ENCODE results near the gene AUTS2.

Gene AUTS2

DNA sequence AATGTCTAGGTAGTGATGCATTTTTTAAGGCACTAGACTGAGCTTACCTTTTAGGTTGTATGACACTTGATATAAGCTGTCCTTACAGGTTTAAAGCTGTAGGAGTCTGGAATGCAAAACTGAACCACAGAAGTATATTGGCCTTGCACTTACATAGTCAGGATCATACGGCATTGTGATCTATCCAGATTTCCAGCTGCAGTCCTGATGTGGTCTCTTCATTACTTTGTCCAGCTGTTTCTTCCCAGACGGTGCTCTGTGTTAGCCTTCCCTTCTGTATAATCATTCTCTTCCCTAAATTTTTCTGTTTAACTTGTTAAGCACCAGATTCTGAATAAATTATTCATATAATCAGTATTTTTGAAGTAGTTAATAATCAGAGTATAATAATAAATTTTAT is 67.1 kb downstream of the AUTS2 start:
- no peaks in the 10 kb centered on the region for H3K9me3 ChIP-seq (ENCODE audit: control insufficient read depth in 5 of 5, low read length in 5 of 5)
- H3K9ac ChIP-seq (ENCODE audit: low read length in 5 of 5): no peak overlapping the region
- no peak overlapping the region for H3K27ac ChIP-seq (ENCODE audit: low read depth, low read length)

DNA sequence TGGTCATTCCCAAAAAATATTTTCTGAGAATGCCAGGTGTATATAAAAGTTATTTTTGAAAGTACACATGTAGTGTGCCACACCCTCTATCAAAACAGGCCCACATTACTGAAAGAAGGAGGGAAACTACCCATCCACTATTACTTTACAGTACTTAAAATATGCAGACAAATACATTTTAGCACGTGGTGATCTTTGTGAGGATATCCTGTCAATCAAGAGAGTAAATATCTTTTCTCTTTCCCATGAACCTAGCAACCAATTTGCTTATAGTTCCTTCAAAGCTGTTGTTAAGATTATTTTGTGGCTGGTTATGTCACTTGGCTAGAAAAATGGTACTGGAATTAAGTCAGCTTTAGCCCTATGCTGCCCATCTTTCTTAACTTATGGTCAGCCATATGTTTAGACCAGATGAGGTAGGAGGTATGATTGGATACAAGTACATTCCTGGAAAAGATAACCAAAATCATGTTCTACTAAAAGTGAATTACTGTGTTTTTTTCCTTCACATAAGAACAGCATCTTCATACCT is 70.1 kb downstream of the AUTS2 start:
- Histone ChIP-seq H3K9ac (ENCODE audit: low read length in 5 of 5) (no peak overlapping the region), H3K27ac (ENCODE audit: low read depth, low read length) (no peak overlapping the region), H3K4me1 (ENCODE audit: control insufficient read depth in 5 of 5, insufficient read depth in 5 of 5, low read length in 5 of 5) (peaks cover 0 to 22% (median 18%) of the 10 kb centered on the region in 5 donors), H3K4me3 (ENCODE audit: low read depth in 1 of 5, low read length in 5 of 5) (no peak overlapping the region), H3K36me3 (ENCODE audit: control insufficient read depth in 5 of 5, insufficient read depth in 5 of 5, low read length in 5 of 5) (no peaks in the 10 kb centered on the region), H3K9me3 (ENCODE audit: control insufficient read depth in 5 of 5, low read length in 5 of 5) (no peaks in the 10 kb centered on the region), H3K27me3 (ENCODE audit: control insufficient read depth in 5 of 5, insufficient read depth in 4 of 5, low read length in 5 of 5) (no peaks in the 10 kb centered on the region)

More for the DNA sequence above, 67.1 kb downstream of the AUTS2 start:
- no peaks in the 10 kb centered on the region for H3K27me3 ChIP-seq (ENCODE audit: control insufficient read depth in 5 of 5, insufficient read depth in 4 of 5, low read length in 5 of 5)
- H3K4me3 ChIP-seq (ENCODE audit: low read depth in 1 of 5, low read length in 5 of 5): no peak overlapping the region
- peaks cover 0 to 5% (median under 1%) of the 10 kb centered on the region in 5 donors for H3K4me1 ChIP-seq (ENCODE audit: control insufficient read depth in 5 of 5, insufficient read depth in 5 of 5, low read length in 5 of 5)
- no peaks in the 10 kb centered on the region for H3K36me3 ChIP-seq (ENCODE audit: control insufficient read depth in 5 of 5, insufficient read depth in 5 of 5, low read length in 5 of 5)

DNA sequence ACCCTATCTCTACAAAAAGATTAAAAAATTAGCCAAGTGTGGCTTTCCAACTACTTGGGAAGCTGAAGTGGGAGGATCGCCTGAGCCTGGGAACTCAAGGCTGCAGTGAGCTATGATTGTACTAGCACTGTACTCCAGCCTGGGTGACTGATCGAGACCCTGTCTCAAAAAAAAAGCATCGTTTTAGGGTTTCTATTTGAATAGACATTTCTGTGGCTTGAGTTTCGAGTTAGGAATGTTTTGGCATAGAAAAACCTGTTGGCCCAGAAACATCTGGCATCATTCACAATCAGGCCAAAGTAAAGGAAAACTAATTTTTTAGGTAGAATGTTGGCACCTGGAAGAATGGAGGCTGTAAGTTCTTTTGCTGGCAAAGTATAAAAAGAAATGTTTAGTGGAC is 72.4 kb downstream of the AUTS2 start:
- H3K27me3 ChIP-seq (ENCODE audit: control insufficient read depth in 5 of 5, insufficient read depth in 4 of 5, low read length in 5 of 5): no peaks in the 10 kb centered on the region
- no peaks in the 10 kb centered on the region for H3K36me3 ChIP-seq (ENCODE audit: control insufficient read depth in 5 of 5, insufficient read depth in 5 of 5, low read length in 5 of 5)
- peaks cover 0 to 30% (median 26%) of the 10 kb centered on the region in 5 donors for H3K4me1 ChIP-seq (ENCODE audit: control insufficient read depth in 5 of 5, insufficient read depth in 5 of 5, low read length in 5 of 5)
- peak overlapping the region; percentile 32 for H3K27ac ChIP-seq (ENCODE audit: low read depth, low read length)
- H3K9ac ChIP-seq (ENCODE audit: low read length in 5 of 5): no peak overlapping the region
- H3K9me3 ChIP-seq (ENCODE audit: control insufficient read depth in 5 of 5, low read length in 5 of 5): no peaks in the 10 kb centered on the region
- H3K4me3 ChIP-seq (ENCODE audit: low read depth in 1 of 5, low read length in 5 of 5): no peak overlapping the region

DNA sequence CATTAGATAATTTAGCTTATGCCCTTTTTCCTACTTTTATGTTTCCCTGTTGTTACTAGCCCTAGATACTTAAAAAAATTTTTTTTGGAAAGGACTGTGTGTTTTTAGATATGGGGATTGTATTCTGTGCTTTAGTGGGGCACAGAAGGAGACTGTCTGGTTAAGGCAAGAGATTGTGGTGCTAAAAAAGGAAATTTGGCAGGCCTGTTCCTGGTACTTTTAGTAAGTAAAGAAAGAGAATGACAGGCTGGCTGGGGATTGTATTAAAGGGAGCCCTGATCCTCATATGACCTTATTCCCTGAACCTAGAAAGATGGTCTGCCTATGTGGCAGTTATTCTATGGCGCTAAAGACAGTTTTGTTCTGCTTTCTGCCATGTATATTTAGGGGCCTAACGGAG is 74.8 kb downstream of the AUTS2 start:
- H3K27ac ChIP-seq (ENCODE audit: low read depth, low read length): no peak overlapping the region
- H3K36me3 ChIP-seq (ENCODE audit: control insufficient read depth in 5 of 5, insufficient read depth in 5 of 5, low read length in 5 of 5): no peaks in the 10 kb centered on the region
- H3K9ac ChIP-seq (ENCODE audit: low read length in 5 of 5): peak overlapping the region in 1 of 5 donors; percentile 20
- H3K4me3 ChIP-seq (ENCODE audit: low read depth in 1 of 5, low read length in 5 of 5): no peak overlapping the region
- peaks cover 0 to 39% (median 32%) of the 10 kb centered on the region in 5 donors for H3K4me1 ChIP-seq (ENCODE audit: control insufficient read depth in 5 of 5, insufficient read depth in 5 of 5, low read length in 5 of 5)
- no peaks in the 10 kb centered on the region for H3K27me3 ChIP-seq (ENCODE audit: control insufficient read depth in 5 of 5, insufficient read depth in 4 of 5, low read length in 5 of 5)
- H3K9me3 ChIP-seq (ENCODE audit: control insufficient read depth in 5 of 5, low read length in 5 of 5): no peaks in the 10 kb centered on the region

DNA sequence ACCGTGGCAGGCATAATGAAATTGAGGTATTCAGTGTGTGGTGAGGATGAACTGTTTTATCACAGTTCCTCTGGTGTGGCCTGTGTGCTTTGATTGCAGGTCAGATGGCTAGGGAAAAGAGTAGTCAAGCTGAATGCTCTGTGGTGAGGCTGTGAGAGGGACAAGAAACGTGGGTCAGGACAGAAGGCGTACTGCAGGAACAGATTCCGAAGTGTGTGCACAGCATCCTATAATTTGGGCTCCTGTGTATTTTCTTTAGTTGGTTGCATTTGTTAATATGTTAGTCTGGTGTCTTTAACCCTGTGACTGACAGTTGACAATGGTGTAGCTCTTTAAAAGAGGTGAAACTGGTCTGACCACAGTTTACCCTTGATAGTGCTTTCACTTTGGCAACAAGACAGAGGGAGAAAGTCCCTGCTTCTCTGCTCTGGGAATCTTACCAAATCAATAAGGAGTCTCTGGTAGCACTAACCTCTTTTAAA is 76.5 kb downstream of the AUTS2 start:
- H3K36me3 ChIP-seq (ENCODE audit: control insufficient read depth in 5 of 5, insufficient read depth in 5 of 5, low read length in 5 of 5): no peaks in the 10 kb centered on the region
- H3K9ac ChIP-seq (ENCODE audit: low read length in 5 of 5): no peak overlapping the region
- H3K27me3 ChIP-seq (ENCODE audit: control insufficient read depth in 5 of 5, insufficient read depth in 4 of 5, low read length in 5 of 5): no peaks in the 10 kb centered on the region
- H3K27ac ChIP-seq (ENCODE audit: low read depth, low read length): no peak overlapping the region
- H3K4me1 ChIP-seq (ENCODE audit: control insufficient read depth in 5 of 5, insufficient read depth in 5 of 5, low read length in 5 of 5): peaks cover 3 to 49% (median 41%) of the 10 kb centered on the region in 5 donors
- H3K4me3 ChIP-seq (ENCODE audit: low read depth in 1 of 5, low read length in 5 of 5): no peak overlapping the region
- H3K9me3 ChIP-seq (ENCODE audit: control insufficient read depth in 5 of 5, low read length in 5 of 5): no peaks in the 10 kb centered on the region

DNA sequence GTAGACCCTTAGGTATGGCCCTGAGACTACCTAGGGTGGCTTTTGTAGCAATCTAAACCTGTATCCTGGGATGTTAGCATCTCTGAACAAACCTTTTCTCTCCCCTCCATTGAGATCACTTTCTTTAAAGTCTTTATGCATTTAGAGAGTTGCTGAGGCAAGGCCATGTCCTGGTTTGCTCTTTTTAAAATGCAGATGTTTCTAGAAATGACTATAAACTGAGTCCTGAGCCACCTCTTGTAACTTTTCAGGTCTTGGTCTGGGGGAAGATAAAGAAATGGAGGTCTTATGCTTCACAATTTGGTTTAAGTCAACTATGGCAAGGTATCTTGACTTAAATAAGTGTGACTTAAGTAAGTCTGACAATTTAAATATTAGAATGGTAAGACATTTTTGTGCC is 78.0 kb downstream of the AUTS2 start:
- Histone ChIP-seq H3K9me3 (ENCODE audit: control insufficient read depth in 5 of 5, low read length in 5 of 5) (no peaks in the 10 kb centered on the region), H3K27me3 (ENCODE audit: control insufficient read depth in 5 of 5, insufficient read depth in 4 of 5, low read length in 5 of 5) (no peaks in the 10 kb centered on the region), H3K9ac (ENCODE audit: low read length in 5 of 5) (no peak overlapping the region), H3K36me3 (ENCODE audit: control insufficient read depth in 5 of 5, insufficient read depth in 5 of 5, low read length in 5 of 5) (no peaks in the 10 kb centered on the region), H3K4me3 (ENCODE audit: low read depth in 1 of 5, low read length in 5 of 5) (no peak overlapping the region), H3K27ac (ENCODE audit: low read depth, low read length) (no peak overlapping the region), H3K4me1 (ENCODE audit: control insufficient read depth in 5 of 5, insufficient read depth in 5 of 5, low read length in 5 of 5) (peaks cover 3 to 37% (median 28%) of the 10 kb centered on the region in 5 donors)

DNA sequence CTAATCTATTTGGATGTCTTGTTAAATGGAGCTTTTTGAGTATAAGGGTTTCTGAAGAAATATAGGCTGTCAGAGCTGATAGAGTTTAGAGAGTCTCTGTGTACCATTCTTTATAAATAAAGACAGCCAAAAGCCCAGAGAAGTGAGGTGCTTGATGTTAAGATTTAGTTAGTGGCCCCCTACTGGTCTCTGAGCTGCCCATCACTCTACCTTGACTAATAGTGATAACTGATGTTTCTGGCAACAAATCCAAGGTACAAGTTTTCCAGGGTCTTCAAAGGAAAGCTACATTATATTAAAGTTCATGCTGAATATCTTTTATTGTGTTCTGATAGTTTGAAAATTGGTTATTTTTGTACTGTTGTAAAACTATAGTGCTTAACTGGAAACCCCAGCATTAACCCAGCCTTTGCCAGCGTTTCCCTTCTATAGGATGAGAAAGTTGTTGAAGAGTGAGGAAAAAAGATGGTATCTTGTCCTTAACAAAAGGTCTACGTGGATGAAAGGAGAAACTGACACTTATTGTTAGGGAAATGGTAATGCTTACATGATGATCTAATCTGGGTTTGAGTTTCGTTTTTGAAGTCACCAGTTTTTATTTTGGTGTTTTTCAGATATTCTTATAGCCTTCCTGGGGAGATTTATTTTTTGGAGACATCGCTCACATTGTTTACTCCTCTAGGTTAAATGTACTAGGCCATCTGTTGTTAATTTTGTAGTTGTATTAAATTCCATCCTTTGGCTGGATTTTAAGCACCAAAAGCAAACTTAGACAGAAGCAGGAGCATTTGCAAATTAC is 79.0 kb downstream of the AUTS2 start:
- peak overlapping the region in 1 of 5 donors; percentile 22 for H3K9ac ChIP-seq (ENCODE audit: low read length in 5 of 5)
- H3K27ac ChIP-seq (ENCODE audit: low read depth, low read length): peak overlapping the region; percentile 54
- H3K27me3 ChIP-seq (ENCODE audit: control insufficient read depth in 5 of 5, insufficient read depth in 4 of 5, low read length in 5 of 5): no peaks in the 10 kb centered on the region
- peaks cover 3 to 38% (median 28%) of the 10 kb centered on the region in 5 donors for H3K4me1 ChIP-seq (ENCODE audit: control insufficient read depth in 5 of 5, insufficient read depth in 5 of 5, low read length in 5 of 5)
- H3K4me3 ChIP-seq (ENCODE audit: low read depth in 1 of 5, low read length in 5 of 5): no peak overlapping the region
- H3K36me3 ChIP-seq (ENCODE audit: control insufficient read depth in 5 of 5, insufficient read depth in 5 of 5, low read length in 5 of 5): no peaks in the 10 kb centered on the region
- no peaks in the 10 kb centered on the region for H3K9me3 ChIP-seq (ENCODE audit: control insufficient read depth in 5 of 5, low read length in 5 of 5)

DNA sequence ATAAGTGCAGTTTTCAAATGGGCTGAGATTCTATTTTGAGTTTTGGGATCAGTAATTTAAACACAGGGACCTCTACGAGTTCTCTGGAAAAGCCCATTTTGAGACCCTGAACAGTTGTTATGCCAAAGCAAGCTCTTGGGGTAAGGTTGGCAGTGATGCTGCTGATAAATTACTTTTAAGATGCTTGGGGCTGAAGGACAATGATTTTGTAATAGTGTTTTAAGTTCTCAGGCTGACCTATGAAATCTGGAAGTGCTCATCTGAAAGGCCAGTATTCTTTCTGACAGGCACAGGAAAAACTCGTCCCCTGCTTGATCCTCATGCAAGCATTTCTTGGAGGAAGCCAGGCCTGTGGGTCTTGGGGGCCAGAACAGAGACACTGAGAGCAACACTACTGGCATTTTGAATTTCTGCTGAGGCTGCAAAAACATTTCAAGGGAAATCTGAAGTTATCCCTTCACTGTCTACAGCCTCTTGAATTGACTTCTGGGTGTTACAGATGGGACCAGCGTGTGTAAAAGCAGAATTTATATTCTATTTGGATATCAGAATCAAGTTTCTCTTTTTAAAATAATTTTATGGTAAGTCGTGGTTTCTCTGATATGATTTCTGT is 79.7 kb downstream of the AUTS2 start:
- peak overlapping the region; percentile 54 for H3K27ac ChIP-seq (ENCODE audit: low read depth, low read length)
- H3K9ac ChIP-seq (ENCODE audit: low read length in 5 of 5): peak overlapping the region in 1 of 5 donors; percentile 62
- peaks cover 3 to 43% (median 22%) of the 10 kb centered on the region in 5 donors for H3K4me1 ChIP-seq (ENCODE audit: control insufficient read depth in 5 of 5, insufficient read depth in 5 of 5, low read length in 5 of 5)
- H3K9me3 ChIP-seq (ENCODE audit: control insufficient read depth in 5 of 5, low read length in 5 of 5): no peaks in the 10 kb centered on the region
- H3K4me3 ChIP-seq (ENCODE audit: low read depth in 1 of 5, low read length in 5 of 5): no peak overlapping the region
- H3K36me3 ChIP-seq (ENCODE audit: control insufficient read depth in 5 of 5, insufficient read depth in 5 of 5, low read length in 5 of 5): no peaks in the 10 kb centered on the region
- H3K27me3 ChIP-seq (ENCODE audit: control insufficient read depth in 5 of 5, insufficient read depth in 4 of 5, low read length in 5 of 5): no peaks in the 10 kb centered on the region

DNA sequence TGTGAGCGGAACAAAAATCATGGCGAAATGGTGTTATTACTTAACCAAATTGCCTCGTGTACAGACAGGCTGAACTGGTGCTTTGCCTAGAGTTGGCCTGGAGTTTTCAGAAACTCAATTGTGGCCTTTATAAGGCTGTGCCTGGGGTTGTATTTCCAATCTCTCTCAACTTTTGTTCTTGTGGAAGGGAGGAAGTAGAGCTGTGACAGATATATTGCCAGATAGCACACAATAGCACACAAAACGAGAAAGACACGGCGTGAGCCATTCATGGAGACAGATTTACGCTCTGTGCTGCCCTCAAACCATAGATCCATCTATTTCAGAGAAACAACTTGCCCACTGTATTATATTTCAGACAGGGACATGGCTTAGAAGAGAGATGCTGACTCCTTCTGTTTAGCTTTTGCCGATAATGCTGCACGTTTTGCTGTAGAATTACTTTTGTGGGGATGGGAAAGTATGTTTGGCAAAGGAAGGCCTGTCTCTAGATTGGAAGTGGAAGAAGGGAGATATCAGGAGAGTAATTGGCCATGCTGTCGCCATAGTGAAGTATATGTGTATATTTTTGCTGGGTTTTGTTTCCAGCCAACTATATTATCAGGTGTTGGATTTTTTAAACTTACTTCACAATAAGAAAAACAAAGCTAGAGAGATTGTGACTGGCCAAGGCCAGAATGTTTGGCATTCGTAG is 80.4 kb downstream of the AUTS2 start:
- peak overlapping the region; percentile 54 for H3K27ac ChIP-seq (ENCODE audit: low read depth, low read length)
- H3K9ac ChIP-seq (ENCODE audit: low read length in 5 of 5): peak overlapping the region in 2 of 5 donors; percentile 31 to 62
- H3K27me3 ChIP-seq (ENCODE audit: control insufficient read depth in 5 of 5, insufficient read depth in 4 of 5, low read length in 5 of 5): no peaks in the 10 kb centered on the region
- H3K9me3 ChIP-seq (ENCODE audit: control insufficient read depth in 5 of 5, low read length in 5 of 5): no peaks in the 10 kb centered on the region
- peaks cover 3 to 38% (median 21%) of the 10 kb centered on the region in 5 donors for H3K4me1 ChIP-seq (ENCODE audit: control insufficient read depth in 5 of 5, insufficient read depth in 5 of 5, low read length in 5 of 5)
- no peaks in the 10 kb centered on the region for H3K36me3 ChIP-seq (ENCODE audit: control insufficient read depth in 5 of 5, insufficient read depth in 5 of 5, low read length in 5 of 5)
- H3K4me3 ChIP-seq (ENCODE audit: low read depth in 1 of 5, low read length in 5 of 5): no peak overlapping the region
